Frontal cortex (tissue), 4 donors: Measurements from ENCODE around the gene SYNDIG1. TPM values are rescaled to one million over a fixed set of nuclear protein-coding genes. Genes with fewer than 3 reads are reported as not detected.
A peak's percentile ranks its signal among the peaks of the same experiment; 100 is the strongest.

ENCODE experiments used
- DNase-seq, 2 donors: peaks; one replicate each; pipeline ENCODE4 v3.0.0; 2012; ENCODE audit warnings: low spot score in 2 of 2
- FAIRE-seq: peaks from 2 replicates; lab custom pipeline; 2012; peaks lifted over from hg19 to GRCh38; lab: Jason Lieb, UNC
- total RNA-seq: library from RNA; depleted of rRNA; stranded (reverse); fragments of >200 nt; gene quantifications from one replicate; pipeline ENCODE4 v1.2.3, GENCODE V29; 2014
- donor health status: control.
- donor health status: control.
- donor health status: control.

SYNDIG1 gene
- total RNA-seq, 1 donor from 2014 or later, result 26.1 TPM

GRCh38 chr20:24468401-24469115, 871 bp upstream of the SYNDIG1 start:
- FAIRE-seq (no peak), DNase-seq (no peak)

DNA sequence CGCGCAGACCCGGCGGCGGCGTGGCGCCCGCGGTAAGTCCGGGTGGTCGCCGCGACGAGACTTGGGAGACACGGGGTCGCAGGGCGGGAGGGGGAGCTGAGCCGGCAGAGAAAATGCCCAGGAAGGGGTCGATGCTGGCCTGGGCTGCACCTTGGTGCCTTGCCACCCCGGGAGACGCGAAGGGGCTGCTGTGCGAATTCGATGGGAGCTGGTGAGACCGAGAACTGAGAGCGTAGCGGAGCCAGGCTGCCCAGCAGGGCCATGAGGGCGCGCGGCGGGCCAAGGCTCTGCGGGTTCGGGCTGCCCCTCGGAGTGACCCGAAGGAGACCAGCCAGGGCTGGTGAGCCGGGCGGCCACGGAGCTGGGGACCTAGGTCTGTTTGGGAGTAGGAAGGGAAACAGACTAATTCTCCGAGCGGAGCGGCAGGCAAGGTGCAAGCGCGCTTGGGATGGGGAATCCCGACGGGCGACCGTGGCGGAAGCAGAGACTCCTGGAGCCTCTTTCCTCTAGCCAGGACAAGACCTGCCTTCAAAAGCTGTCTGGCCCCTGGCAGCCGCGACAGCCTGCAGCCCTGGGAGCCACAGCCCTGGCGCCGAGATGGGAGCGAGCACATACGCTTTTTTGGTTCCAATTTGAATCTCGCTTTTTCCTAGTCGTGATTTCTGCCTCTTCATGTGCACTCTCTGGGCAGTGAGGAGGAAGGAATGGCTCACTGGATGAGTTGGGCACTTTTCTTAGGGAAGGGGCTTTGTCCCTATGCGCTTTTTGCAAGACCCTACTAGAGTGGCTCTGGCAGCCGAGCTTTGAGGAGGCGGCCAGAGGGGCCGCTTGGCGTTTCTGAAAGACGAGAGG, 691 bp downstream of the SYNDIG1 start:
- FAIRE-seq, result no peak

GRCh38 chr20:24470746-24471582, 1.5 kb downstream of the SYNDIG1 start:
- DNase-seq (peak in 1 of 2 donors; percentile 52), FAIRE-seq (no peak)

More for the DNA sequence above, 691 bp downstream of the SYNDIG1 start:
- peak in 1 of 2 donors; percentile 58 for DNase-seq

DNA sequence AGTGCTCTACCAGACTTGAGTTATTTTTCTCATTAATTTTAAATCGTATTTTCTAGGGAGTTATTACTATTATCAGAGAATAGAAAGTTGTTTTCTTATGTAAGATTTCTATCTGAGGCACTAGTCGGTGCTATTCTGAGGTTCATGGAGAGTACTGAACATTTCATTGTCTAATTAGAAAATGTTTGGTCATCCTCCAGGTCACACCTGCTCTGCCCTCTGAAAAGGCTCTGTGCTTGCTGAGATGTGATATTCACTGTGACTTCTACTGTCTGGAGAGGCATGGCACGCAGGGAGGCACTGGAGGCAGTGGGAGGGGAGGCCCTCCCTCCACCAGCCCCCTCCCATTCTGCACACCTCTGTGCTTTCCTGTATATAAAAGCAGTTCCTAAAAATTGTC, 3.0 kb downstream of the SYNDIG1 start:
- FAIRE-seq, result no peak
- no peak for DNase-seq

- DNase-seq (no peak), FAIRE-seq (no peak)
Measured at GRCh38 chr20:24473435-24474223, 4.2 kb downstream of the SYNDIG1 start.

DNA sequence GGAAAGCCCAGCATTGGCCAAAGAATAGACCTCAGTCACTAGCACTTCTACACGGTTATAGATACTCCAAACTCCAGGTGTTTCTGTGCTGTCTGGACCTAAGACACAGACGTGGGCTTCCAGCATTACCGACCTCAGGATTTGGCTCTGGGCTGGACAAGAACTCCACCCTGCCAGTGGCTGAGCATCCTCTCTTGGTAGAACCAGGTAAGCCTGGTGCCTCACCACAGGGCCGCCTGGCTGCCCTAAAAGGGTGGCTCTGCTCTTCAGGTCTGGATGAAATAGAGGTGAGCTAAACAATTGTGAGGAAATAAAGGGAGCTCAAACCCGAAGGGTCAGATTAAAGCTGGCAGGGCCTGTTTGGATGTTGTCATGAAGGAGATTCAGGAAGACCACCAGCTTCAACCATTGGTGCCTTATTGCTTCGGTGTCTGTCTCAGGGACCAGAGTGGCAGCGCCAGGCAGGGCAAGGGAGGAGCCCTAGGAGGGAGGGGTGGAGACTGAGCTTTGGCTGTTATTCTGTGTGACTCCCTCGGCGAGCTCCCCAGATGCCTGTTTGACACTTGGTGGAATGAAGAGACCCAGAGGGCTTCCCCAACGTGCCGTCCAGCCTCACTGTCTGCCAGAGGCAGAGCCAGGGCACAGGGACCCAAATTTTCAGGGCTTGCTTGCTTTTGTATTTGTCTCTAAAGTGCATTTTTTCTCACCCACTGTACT, 8.6 kb downstream of the SYNDIG1 start:
- no peak for FAIRE-seq

GRCh38 chr20:24478584-24478983, 9.2 kb downstream of the SYNDIG1 start:
- no peak for DNase-seq
- no peak for FAIRE-seq

More for the DNA sequence above, 8.6 kb downstream of the SYNDIG1 start:
- DNase-seq, result no peak

- DNase-seq (no peak), FAIRE-seq (no peak)
Measured at GRCh38 chr20:24479106-24479505, 9.7 kb downstream of the SYNDIG1 start.

- DNase-seq, result no peak
- FAIRE-seq, result no peak
Measured at GRCh38 chr20:24479595-24479994, 10.2 kb downstream of the SYNDIG1 start.

- no peak for FAIRE-seq
- DNase-seq, result no peak
Measured at GRCh38 chr20:24480509-24480908, 11.1 kb downstream of the SYNDIG1 start.

- FAIRE-seq, result no peak
- DNase-seq, result no peak
Measured at GRCh38 chr20:24481173-24481572, 11.7 kb downstream of the SYNDIG1 start.

DNA sequence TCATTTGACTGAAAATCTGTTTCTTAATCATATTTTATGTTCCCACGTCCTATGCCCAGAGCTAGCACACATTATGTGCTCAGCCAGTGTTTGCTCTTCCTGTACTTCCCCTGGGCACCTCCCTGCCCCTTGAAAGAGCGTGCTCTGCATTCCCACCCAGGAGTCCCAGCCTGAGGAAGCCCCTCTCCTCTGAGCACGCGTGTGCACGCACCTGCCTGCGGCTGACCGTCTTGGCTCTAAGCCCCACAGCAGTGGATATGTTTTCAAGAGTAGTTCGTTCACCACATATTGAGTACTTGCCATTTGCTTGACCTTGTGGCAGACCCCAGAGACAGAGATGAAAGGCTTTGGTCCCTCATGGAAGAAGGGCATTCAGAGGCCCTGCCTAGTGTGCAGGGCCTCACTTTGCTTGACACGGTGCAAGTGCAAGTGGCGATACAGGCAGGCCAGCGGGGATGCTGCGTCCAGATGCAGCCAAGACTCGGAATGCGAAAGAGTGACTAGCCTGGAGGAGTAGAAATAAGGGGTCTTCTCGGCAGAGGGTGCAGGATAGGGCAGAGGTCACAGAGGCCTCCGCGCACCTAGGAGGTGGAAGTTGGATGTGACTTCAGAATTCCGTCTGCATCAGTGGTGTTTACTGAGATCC, 14.1 kb downstream of the SYNDIG1 start:
- DNase-seq (no peak), FAIRE-seq (no peak)

DNA sequence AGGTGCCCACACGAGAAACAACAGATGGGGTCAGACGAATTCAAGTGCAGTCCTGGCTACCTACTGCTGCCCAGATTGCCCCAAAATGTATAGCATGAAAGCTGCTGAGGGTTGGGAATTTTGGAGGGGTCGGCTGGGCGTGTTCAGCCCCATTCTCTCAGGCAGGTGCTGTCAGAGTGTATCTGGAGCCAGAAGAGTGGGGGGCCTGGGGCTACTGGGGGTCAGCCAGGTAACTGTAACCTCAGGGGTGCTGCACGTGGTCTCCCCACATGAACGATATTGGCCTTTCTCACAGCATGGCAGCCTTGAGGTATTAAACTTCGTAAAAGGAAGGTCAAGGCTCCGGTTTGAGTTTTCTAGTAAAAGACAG, 14.6 kb downstream of the SYNDIG1 start:
- DNase-seq, result no peak

DNA sequence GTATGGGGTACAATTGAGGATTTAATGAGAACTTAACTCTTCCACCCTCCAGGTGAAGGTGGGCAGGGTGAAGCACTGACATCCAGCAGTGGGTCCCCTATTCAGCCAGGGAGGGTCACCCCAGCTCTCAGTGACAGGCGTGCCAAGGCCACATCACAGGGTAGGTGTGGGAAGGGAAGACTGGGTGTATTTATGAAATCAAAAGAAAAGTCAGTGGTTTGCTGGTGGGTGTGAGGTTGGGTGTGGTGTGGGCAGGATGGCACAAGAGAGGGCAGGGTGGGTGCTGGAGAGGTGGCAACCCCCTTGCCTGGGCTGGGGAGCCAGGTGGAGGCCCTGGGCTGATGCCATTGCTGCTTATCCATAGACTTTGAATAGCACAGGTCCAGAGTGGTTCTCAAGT, 16.6 kb downstream of the SYNDIG1 start:
- no peak for FAIRE-seq
- DNase-seq, result no peak

More for the DNA sequence above, 14.6 kb downstream of the SYNDIG1 start:
- FAIRE-seq, result no peak

DNA sequence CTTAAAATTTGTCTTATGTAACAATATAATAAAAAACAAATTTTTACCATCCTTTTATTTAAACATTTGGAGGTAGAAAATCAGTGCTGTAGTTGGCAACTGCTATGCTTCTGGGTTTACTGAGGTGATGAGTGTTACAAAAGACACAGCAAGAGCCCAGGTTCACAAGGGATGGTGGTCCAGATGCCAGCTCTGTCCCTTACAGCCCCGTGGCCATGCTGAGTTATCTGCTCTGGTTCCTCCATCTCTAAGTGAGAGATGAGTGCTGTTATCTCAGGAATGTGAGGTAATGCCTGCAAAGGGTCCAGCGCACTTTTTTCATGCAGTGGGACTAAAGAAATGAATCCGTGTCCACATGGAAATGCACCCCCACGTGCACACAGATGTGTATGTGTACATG, 17.8 kb downstream of the SYNDIG1 start:
- FAIRE-seq (no peak), DNase-seq (no peak)

DNA sequence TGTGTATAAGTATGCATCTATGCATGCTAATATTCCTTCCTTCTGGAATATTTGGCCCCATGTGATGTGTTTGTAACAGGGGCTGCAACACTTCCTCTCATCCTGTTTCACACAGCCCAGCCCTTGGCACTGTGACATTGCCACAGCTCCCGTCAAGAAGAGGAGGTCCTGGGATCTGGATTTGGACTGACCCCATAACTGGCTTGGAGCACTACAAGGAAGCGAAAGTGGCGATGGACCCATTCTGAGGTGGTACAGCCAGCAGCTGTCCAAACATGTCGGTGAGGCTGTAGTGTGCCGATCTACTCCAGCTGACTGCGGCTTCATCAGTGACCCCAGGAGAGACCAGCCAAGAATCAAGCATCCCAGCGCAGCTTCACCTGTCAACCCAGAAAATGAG, 18.2 kb downstream of the SYNDIG1 start:
- DNase-seq, result no peak
- no peak for FAIRE-seq

- DNase-seq (no peak), FAIRE-seq (no peak)
Measured at GRCh38 chr20:24488064-24488799, 18.8 kb downstream of the SYNDIG1 start.

DNA sequence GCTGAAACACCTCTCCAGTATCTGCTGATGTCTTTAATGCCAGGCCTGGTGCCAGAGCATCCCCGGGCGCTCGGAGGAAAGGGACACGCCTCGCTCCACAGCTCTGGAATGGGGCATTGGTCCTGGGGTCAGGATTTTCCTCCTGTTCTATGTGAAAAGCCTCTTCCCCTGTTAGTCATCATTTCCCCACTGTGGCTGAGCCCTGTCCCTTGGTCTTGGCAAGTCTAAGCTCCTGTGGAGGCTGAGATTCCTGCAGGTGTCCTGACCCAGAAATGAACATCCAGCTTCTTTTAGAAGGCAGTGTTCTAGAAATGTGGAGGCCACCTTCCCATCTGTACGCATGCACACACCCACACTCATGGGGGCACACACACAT, 19.4 kb downstream of the SYNDIG1 start:
- DNase-seq, result no peak
- no peak for FAIRE-seq
